HG03521 (cell line): ENCODE data around the gene LZIC.

Experiments
- ATAC-seq: cut with Tn5 transposase; IDR thresholded peaks from one replicate; pipeline ENCODE4 v1.9.1; 2021; ENCODE audit warnings: mild to moderate bottlenecking, moderate library complexity; ENCODE audit not compliant: unreplicated experiment

LZIC gene

GRCh38 chr1:9887070-9887469, 56.1 kb downstream of the LZIC start:
- ATAC-seq = no peak

DNA sequence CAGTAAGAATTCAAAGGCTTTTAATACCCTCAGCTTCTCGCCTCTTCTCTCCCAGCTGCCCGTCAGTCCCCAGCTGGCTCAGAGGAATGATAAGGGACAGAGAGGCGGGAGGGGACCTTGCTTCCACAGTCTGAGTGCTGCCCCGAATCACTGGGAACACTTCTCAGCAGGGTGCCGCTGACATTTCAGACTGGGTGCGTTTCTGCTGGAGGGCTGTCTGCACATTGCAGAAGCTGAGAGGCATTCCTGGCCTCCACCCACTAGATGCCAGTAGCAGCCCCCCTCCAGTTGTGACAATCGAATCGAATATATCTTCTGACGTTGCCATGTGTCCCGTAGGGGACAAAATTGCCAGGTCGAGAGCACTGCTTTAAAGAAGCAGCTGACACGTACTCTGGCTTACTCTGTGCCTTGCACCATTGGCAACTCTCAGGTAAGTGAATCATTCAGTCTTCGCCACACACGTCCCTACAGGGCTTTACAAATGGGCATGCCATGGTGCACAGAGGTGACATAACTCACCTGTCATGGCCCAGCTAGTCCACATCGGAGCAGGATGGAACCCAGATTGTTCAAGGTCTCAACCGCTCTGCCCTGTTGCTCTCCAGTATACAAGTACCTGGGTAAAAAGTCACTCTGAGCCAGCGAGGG, 57.0 kb downstream of the LZIC start:
- no peak for ATAC-seq

DNA sequence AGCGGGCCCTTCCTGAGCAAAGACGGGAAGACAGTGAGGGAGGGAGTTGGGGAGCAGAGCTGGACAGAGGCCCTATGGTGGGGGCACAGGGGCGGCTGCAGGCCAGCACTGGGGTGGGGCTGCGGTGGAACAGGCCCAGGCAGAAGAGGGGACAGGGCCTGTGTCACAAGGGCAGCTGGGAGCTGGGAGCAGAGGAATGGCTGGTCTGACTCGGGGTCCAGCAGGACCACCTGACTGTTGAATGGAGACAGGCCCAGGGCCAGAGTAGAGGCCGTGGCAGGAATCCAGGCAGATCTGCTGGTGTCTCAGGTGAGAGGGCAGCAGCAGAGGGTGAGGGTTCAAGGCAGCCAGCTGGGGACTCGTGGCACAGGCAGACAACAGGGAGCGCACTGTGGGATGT, 58.4 kb downstream of the LZIC start:
- no peak for ATAC-seq

DNA sequence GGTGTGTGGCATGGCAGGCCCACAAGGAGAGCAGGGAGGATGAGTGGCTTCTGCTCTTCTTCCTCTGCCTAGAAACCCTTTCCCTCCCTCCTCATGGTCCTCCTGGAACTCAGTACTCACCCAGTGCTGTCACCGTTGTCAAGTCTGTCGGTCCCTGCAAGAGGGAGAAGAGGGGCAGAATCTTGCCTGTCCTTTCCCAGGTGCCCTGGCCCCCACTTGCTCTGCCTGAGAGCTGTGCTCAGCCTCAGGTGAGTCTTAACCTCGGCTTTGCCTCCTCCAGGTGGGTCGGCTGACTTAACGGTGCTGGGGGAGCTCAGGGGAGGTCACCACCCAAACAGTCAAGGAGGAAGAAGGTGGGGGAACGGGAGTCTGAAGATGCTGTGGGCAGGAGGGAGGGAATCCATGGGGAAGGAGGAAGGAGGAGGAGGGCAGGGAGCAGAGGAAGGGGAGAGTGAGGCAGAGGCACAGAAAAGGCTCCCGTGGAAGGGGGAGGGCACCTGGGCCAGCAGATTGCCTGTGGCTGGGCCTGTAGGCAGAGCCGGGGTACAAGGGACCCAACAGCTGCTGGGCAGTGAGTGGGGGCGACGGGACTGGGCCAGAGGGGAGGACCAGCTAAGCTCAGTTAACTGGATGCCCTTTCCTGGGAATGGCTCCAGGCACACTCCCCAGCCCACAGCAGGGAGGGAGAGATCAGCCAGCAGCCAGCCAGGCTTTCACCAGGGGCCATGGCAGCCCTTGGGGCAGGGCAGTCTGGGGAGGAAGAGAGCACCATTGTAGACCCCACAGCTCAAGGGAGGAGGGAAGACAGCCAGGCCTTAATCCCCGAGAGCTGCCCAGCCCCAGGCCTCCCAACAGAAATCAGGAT, 59.4 kb downstream of the LZIC start:
- ATAC-seq = no peak

DNA sequence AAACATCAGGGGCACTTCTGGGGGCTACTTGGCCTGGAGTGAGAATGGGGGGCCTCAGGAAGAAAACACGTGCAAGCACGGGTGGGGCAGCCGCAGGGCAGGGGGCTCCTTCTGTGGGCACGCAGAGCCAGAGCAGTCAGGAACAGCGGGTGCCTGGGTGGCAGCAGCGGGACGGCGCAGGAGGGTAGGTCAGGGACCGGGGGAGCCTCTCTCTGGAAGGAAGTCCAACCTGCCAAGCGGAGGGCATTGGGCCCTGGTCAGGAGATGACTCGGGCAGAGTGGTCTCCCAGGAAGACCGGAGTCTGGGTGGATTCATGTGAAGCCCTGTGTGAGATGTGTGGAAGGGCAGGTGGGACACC, 60.3 kb downstream of the LZIC start:
- no peak for ATAC-seq

GRCh38 chr1:9882296-9882944, 60.8 kb downstream of the LZIC start:
- ATAC-seq = no peak

DNA sequence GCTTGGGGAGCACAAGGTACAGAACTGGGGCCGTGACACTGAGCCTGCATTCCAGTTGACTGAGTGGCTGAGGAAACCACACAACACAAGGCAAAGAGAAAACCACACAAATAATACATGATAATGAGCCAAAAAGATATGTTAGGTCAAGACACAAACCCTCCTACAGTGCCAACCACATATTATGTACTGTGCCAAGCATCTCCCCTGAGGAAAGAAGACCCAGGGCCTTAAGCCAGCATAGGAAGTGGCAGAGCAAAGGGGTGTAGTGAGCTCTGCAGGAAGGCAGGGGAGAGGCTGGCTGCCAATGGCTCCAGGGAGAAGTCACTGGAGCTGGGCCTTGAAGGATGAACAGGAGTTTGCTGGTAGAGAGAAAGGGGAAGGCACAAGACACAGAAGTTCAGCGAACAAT, 61.3 kb downstream of the LZIC start:
- no peak for ATAC-seq
